DMS53 treated with DMSO at 0.1 percent for 48 hours (cell line): ENCODE data around the gene ABCC8.

Experiments used
- DNase-seq: peaks from one replicate; lab custom pipeline; 2025; ENCODE audit not compliant: unreplicated experiment; lab: John Stamatoyannopoulos, UW

Gene ABCC8

GRCh38 chr11:17354601-17354991, 122.0 kb downstream of the ABCC8 start:
- peak; percentile 75 for DNase-seq

- peak; percentile 37 for DNase-seq
Measured at GRCh38 chr11:17353821-17354600, 122.6 kb downstream of the ABCC8 start.

GRCh38 chr11:17352950-17353820, 123.5 kb downstream of the ABCC8 start:
- peak; percentile 78 for DNase-seq

DNA sequence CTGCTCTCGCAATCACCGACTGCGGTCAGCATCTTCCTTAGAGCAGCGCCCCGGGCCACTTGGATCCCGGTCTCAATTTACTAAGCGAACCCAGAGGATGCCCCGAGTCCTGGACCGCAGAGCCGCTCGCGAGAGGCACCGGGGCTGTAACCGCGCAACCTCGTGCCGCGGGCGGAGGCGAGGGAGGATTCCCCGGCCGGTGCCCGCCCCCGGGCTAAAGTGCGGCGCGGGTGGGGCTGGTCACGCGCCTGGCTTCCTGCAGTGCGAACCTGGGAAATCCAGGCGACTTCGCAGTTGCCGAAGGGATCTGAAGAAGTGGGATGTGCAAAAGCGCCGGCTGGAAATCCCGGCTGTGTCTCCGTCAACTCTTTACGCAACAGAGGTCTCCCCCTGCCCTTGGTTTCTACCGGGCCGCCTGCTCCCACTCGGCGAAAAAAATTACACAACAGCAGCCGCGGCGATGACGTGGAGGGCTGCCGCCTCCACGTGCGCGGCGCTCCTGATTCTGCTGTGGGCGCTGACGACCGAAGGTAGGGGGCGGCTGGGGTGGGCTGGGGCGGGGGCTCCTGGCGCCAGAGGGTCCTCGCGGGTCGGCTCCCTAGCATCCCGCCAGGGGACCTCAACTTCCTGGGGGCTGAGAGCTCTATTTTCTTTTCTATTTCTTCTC, 125.0 kb downstream of the ABCC8 start, which contains the start of gene NCR3LG1:
NCR3LG1 (plus strand) TSS at position 291 of the 667 bp plus-strand sequence; CDS start at position 461, 170 bp downstream.
- DNase-seq, result peak; percentile 69

- no peak for DNase-seq
Measured at GRCh38 chr11:17351172-17351509, 125.5 kb downstream of the ABCC8 start.

DNA sequence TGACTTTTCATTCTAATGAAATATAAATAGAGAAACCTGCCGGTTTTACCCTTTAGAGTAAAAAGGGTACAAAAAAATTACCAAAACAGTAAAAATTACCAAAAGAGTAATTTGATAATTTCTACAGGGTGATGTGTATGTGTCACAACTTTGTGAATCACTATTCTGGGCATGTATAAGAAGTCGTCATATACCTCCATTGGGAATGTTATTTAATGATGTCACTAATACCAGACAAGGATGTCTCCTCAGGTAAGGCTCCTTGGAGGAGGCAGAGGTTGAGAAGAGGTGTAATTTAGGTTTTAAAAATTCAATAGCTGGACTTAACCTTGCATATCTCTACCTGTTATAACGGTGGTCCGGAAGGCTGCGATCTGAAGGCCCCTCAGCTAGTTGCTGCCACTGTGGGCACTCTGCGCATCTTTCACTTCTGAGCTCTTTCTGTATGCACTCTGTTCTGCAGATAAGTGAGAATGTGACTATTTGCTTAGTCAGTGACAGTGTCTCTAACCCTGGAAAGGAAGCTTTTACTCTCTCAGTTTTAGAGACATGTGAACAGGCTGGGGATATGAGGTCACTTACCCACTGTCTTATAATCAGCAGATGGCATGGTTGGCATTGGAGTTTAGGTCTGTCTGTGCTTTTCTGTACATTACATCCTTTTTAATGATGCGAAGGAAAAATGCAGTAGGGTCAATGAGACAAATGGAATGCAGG, 126.0 kb downstream of the ABCC8 start:
- DNase-seq, result no peak

- DNase-seq, result no peak
Measured at GRCh38 chr11:17347676-17348075, 129.0 kb downstream of the ABCC8 start.

DNA sequence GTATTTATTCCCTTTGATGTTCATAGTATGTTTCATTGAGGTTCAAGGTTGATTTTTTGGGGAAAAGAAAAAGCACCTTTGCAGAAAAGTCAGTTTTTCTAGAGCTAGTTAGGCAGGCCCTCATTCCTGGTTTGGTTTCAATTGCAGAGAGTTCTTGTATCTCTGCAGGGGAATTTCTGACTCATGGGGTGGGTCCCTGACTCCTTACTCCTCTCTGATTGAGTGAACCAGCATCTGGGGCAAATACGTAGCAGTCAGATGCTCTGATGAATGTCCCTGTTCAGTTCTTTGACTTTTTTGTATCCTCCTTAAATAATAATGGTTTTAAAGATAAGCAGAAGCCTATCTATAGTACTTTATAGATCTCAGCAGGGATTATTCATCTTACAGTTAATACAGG, 132.7 kb downstream of the ABCC8 start:
- DNase-seq, result no peak

- no peak for DNase-seq
Measured at GRCh38 chr11:17343257-17343656, 133.4 kb downstream of the ABCC8 start.
